ENCODE results near the gene FLT1.

DNA sequence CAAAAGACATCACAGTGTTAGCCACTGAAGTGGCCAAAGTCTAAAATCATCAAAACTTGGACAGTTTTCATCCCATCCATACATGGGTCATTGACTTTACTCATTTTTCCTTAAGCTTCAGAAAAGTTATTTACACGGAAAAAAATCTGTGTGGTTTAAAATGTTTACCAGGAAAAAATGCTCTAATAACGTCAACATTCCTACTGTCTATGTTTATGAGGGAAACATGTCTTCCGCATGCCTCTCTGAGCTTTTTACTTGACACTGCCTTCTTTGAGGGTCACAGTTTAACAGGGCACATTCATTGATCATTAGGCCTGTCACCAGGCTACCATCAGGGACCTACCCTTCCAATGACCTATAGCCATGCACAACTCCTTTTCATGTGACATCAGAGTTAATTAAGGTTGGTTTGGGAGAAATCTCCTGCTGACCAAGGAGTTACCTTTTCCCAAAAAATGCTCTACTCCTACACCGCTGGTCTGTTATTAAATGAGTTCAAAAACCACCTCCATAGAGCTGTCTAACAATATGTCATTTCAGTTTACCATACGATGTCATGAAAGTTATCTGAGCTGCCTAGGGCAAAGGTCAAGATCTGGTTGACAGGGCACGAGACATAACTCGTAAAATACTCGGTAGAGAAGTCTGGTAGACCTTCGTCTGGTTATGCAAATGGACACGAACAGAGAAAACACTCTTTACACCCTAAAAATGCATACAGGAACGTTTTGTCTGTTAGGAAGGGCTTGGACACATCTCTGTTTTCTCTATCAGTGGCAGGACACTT, 17.8 kb downstream of the FLT1 start:
- TF ChIP-seq, protein P1, sequence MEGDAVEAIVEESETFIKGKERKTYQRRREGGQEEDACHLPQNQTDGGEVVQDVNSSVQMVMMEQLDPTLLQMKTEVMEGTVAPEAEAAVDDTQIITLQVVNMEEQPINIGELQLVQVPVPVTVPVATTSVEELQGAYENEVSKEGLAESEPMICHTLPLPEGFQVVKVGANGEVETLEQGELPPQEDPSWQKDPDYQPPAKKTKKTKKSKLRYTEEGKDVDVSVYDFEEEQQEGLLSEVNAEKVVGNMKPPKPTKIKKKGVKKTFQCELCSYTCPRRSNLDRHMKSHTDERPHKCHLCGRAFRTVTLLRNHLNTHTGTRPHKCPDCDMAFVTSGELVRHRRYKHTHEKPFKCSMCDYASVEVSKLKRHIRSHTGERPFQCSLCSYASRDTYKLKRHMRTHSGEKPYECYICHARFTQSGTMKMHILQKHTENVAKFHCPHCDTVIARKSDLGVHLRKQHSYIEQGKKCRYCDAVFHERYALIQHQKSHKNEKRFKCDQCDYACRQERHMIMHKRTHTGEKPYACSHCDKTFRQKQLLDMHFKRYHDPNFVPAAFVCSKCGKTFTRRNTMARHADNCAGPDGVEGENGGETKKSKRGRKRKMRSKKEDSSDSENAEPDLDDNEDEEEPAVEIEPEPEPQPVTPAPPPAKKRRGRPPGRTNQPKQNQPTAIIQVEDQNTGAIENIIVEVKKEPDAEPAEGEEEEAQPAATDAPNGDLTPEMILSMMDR (conservative IDR thresholded peaks at IDR 0.05; ENCODE audit: low read length), result no peak
- no peak for TF ChIP-seq EZH2phosphoT487 (IDR thresholded peaks at IDR 0.05; ENCODE audit: borderline replicate concordance, low read depth, low read length)

Data from OCI-LY7 (cell line).